ENCODE measurements around the gene CASP6.

Gene CASP6

DNA sequence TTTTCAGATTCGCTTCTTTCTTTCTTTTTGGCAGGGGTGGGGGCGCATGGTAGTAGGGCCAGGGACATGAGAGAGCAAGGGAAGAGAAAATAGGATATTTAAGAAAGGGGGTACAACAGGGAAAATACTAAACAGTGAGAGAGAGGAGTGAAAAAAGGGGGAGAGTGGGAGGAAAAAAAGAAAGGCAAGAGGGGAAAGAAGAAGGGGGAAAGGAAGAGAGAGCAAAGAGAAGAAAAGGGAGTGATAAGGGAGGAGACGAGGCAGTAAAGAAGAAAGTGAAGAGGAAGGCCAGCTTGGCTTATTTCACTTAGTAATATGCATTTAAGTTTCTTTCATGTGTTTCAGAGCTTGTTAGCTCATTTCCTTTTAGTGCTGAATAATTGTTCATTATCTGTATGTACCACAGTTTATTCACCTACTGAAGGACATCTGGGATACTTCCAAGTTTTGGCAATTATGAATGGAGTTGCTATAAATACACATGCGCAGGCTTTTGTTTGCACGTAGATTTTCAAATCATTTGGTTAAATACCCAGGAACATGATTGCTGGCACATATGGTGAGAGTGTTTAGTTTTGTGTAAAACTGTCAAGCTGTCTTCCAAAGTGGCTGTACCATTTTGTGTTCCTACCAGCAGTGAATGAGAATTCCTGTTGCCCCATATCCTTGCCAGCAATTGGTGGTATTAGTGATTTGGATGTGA, 37.3 kb downstream of the CASP6 start:
- DNase-seq: no peak

DNA sequence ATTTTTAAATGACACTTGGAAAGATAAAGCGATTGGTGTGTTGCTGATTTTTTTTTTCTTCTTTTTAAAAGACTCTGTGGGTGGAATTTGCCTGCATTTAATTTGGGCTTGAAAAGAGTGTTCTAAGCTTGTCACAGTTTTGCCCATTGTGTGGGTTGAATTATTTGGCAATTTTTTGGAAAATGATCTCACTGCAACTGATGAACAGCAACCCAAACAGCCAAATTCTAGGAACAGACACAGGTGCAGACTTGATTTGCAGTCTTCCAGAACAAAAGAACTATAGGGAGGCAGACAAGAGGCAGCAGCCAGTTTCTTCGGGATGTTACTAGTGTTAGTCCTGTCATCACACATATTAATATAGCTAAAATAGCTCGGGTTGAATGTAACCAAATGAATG, 40.5 kb downstream of the CASP6 start:
- no peak for DNase-seq

DNA sequence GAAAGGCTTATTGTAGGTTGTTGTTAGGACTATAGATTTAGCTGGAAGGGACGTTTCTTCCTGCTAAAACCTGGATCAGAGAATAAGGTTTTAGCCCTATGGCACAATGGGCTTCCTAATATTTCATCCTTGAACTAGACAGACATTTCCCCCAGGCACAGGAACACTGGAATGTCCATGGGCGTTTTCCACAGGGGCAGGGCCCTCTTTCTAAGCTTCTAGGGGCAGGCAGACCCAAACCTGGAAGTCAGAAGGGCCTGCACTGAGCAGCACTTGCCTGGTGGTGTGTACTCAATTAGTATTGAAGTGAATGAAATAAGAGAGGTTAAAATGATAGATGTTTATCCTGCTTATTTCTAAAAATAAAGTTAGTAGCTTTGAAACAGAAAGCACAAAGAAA, 41.1 kb downstream of the CASP6 start:
- DNase-seq: no peak

DNA sequence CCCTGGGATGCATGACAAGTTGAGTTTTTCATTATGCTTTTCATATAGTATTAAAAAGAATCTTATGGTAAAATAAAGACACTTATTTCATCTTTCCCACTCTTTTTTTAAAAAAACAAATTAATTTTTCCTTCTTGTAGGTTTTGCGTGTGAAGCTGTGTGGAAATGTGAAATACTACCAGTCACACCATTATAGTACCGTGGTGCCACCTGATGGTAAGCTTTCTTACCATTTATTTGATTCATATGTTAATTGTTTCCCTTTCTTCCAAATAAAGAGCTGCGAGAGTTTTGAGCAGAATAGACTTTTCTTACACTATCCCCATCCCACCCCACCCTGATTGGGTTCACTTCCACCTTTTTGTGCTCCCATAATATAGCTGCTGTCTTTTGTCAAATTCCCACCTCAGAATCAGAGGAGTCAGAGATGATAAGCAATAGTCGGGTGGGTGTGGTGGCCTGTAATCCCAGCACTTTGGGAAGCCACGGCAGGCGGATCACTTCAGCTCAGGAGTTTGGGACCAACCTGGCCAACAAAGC, 44.3 kb downstream of the CASP6 start:
- DNase-seq: no peak

DNA sequence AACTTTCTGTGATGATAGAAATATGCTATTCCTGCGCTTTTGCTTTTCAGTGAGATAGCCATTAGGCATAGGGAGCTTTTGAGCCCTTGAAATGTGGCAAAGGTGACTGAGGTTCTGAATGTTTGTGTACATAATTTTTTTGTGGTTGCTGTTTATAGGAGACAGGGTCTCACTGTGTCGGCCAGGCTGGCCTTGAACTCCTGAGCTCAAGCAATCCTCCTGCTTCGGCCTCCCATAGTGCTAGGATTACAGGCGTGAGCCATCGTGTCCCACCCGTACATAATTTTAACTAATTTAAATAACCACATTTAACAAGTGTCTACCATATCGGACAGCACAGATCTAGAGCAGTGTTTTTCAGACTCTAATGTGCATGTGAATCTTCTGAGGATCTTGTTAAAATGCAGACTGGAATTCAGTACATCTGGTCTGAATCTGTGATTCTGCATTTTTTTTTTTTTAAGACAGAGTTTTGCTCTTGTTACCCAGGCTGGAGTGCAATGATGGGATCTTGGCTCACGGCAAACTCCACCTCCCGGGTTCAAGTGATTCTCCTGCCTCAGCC, 45.3 kb downstream of the CASP6 start:
- no peak for DNase-seq

DNA sequence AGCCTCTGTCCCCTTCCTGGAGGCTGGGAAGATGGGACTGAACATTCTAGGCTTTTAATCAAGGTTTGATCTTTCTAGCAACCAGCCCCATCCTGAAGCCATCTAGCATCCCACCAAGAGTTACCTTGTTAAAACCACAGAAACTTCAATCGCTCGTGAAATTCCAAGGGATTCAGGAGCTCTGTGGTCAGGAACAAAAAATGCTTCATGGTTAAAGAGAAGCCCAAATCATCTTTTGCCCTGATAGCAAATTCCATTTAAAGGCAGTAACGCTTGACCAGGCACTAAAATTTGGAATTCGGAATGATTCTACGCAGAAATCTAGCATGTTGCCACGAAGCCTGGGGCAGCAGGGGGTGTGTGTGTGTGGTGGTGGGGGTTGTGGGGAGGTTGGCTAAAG, 47.8 kb downstream of the CASP6 start:
- no peak for DNase-seq

DNA sequence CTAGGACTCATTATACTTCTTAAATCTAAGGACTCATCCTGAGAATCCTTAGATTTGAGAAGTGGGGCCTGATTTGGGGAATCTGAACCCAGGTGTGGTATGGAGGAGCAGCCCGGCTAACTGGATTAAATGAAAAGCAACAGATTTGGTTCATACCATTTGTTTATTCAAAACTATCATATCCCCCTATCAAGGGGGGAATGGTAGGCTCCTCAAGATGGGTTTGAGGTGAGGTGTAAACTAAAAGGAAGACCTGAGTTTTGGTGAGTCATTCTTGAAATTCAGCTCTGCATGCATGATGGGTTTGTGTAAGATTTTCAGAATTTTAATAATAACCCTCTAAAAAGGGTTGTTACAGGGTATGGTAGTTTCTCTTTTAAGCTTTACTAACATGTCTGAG, 53.4 kb downstream of the CASP6 start:
- no peak for DNase-seq

DNA sequence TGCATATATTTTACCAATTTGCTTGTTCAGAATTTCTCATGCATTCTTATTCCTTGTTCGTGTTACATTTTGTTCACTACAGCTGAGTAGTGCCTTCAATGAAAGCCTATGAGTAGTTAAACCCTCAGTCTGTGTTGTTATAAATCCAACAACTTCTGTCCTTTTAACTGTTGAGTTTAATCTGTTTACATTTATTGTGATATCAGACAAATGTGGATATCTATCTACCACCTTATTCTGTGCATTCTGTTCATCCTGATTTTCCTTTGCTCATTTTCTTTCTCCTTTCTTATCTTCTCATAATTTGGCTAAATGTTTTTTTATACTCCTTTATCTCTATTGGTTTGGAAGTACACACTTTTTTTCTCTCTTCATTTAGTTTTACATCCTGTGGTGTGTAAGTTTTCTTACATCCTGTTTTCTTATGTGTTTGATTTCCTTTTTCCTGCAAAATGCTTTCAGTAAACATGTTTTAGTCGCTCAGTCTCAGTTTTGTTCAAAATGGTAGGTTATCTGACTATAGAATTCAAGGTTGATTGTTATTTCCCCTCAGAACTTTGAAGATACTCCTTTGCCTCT, 54.2 kb downstream of the CASP6 start:
- no peak for DNase-seq

DNA sequence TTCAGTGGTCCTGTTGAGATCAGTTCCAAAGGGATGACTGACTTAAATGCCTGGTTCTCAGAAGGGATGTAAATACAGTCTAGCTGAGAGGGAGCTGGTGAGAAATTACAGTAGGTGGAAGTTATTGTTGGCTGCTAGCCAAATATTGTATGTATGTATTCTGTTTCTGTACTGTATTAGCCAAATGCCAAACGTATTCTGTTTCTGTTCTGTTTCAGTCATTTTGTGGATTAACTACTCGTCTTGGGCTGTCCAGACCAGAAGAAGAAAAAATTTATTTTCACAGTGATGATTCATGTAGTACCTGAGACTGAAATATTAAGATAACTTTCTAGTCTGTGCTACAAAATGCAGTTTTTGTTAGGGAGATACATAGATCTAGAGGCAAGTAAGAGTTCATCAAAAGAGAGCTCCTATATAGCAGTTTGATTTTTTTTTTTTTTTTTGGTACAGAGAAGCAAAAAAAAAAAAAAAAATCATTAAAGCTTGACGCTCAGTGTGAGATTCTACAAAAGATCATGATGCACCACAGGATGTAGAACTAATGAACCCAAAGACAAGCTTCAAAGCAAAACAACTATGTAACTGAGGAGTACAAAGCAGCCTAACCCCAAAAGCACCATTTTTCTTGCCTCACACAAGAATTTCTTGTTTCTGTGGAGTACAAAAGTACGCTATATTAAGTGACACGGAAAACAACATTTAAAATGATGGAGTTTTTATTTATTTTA, 54.8 kb downstream of the CASP6 start:
- DNase-seq: no peak

DNA sequence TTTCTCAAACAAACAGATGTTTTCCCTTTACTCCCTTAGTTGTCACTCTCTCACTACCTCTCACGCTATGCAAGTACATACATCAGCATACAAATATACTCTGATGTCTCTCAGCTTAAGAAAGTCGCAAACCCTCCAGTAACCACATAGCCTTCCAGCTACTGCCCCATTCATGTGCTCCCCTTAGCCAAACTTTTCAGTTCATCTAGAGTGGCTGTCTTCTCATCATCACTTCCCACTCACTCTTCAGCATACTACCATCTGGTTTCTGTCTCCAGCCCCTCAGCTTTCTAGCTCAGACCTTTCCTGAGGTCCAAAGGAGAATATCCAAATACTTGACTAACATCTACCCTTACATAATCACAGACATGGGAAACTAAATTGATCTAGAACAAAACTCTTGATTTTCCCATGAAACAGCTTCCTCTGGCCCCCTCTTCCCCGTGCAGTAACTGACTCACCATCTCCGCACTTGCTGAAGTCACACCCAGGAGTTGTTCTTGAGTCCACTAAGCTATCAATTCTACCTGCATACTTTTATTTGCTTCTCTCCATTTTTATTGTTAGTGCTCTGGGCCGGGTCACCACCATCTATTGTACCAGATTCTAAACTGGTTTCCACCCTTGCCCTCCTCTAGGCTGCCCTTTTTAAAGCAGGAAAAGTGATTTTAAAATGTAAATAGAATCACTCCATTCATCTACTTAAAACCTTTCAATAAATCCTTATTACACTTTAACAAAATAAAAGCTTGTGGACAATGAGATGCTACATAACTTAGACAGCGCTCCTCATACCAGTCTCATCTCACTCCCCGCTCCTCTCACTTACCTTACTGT, 57.2 kb downstream of the CASP6 start:
- DNase-seq: no peak

DNA sequence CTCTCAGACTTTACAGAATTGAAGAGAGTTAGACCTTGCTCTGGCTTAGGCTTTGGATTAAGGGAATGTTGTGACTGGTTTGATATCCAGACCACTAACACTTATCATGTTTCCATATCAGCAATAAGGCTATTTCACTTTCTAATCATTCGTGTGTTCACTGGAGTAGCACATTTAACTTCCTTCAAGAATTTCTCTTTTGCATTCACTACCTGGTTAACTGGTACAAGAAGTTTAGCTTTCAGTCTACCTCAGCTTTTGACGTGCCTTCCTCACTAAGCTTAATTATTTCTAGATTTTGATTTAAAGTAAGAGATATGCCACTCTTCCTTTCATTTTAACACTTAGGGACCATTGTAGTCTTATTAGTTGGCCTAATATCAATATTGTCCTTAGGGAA, 62.6 kb downstream of the CASP6 start:
- no peak for DNase-seq

Measured in NCI-H1417 treated with DMSO at 0.1 percent for 48 hours (cell line).